HG03064 (cell line): Measurements from ENCODE around the gene MAN1B1.
"Not testable (repeated sequence)": the region's sequence is repeated elsewhere in the genome, so short reads cannot be mapped to it uniquely, and the experiment has no call there.

Source experiments
- ATAC-seq: cut with Tn5 transposase; IDR thresholded peaks from one replicate; pipeline ENCODE4 v1.9.1; 2021; ENCODE audit warnings: low read depth; ENCODE audit not compliant: unreplicated experiment

The MAN1B1 gene

DNA sequence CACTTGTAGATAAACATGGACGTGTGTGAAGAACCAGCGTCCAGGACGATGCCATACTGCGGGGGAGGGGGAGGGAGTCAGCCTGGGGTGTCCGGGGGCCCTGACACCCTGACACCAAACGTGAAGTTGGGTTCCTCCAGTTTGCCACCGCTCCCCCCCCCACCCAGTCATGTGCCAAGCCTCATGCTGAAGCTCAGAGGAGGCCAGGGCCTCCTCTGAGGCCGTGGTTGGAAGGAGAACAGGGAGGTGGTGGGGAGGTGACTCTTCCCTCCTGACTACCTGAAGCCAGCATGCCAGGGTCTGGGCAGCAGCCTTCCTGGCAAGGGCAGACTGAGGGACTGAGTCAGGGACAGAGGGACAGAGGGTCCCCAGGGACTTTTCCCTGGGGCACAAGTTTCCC lies 34.5 kb upstream of the MAN1B1 start:
- no peak for ATAC-seq

GRCh38 chr9:137052998-137053943 lies 33.5 kb upstream of the MAN1B1 start:
- ATAC-seq, result no peak

DNA sequence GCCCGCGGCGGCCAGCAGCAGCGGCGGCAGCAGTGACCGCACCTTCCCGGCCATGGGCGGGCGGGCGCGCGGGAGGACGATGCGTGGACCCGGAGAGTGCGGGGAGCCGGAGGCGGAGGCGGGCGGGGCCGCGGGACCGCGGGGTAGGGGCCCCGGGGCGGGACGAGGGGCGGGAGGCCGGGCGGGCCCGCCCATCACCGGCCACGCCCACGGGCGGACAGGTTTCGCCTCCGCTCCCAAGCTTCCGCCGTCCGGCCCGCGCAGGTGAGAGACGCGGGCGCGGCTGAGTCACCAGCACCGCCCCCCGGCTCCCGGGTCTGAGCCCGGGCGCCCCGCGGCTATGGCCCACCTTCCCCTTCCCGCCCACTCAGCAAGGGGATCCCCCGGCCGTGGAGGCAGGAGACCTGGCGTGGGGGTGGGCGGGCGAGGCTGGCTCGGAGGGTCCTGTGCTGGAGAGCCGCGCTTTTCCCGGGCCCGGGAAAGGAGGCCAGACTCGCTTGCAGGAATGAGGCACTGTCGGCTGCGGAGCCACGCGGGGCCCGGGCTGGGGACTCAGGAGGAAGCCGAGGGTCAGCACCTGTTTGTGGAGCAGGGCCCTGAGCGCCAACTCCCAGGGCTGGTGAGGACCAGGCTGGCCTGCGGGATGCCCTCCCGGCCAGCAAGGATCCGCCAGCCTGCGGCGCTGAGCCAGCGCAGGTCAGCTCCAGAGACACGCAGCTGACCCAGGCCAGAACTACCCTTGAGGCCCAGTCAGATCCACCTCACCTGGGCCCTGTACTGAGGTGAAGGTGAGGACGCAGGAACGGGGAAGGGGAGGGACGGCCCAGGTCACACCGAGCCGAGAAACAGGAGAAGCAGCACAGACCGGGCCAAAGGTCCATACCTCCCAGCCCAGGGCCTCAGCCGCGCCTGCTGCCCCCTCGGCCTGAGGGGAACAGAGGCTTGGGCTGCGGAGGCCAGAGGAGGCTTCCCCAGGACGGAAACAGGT lies 32.5 kb upstream of the MAN1B1 start, which contains the start of gene ENTPD2:
TSS of gene ENTPD2 (minus strand) at position 118 of the 988 bp plus-strand sequence. CDS start at position 54, 64 bp downstream.
- ATAC-seq, result no peak

DNA sequence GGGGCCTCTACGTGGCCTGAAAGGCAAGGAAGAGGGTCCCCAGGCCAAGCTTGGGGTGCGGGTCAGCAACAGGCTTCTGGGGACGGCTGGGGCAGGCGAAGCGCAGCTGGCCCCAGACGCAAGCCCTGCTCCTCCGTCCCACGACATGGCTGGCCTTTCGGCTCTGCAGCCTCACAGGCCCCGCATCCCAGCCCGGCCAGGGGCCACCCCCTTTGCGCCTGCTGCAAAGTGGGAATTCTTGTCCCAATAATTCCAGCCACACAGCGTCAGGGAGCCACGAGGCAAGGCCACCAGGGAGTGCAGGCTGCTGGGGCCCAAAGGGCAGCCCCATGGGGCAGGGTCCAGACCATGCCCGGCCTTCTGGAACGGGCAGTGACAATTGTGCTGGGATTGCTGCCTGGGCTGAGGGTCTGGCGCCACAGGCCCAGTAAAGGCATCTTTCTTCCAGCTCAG lies 31.8 kb upstream of the MAN1B1 start:
- ATAC-seq, result no peak

- ATAC-seq, result no peak
These were observed 31.1 kb upstream of the MAN1B1 start for GRCh38 chr9:137055385-137056364.

- no peak for ATAC-seq
These were observed 29.9 kb upstream of the MAN1B1 start for GRCh38 chr9:137056739-137057415.

GRCh38 chr9:137057545-137057944 lies 29.2 kb upstream of the MAN1B1 start:
- ATAC-seq, result no peak

GRCh38 chr9:137058521-137059234 lies 28.1 kb upstream of the MAN1B1 start:
- no peak for ATAC-seq

DNA sequence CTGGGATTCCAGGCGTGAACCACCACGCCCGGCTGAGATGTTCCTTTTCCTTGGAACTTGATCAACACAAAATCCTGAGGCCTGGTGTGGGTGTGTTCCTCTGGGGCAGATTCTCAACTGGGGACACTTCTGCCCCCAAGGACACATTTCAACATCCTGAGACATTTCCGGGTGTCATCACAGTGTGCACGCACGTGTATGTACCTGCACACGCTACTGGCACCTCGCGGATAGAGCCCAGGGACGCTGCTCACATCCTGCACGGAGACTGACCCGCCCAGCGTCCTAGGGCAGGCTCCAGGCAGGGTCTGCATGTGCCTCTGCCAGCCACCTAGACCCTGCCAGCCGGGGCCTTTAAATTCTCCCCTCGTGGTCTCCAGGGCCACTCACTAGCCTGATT lies 24.4 kb upstream of the MAN1B1 start:
- no peak for ATAC-seq

DNA sequence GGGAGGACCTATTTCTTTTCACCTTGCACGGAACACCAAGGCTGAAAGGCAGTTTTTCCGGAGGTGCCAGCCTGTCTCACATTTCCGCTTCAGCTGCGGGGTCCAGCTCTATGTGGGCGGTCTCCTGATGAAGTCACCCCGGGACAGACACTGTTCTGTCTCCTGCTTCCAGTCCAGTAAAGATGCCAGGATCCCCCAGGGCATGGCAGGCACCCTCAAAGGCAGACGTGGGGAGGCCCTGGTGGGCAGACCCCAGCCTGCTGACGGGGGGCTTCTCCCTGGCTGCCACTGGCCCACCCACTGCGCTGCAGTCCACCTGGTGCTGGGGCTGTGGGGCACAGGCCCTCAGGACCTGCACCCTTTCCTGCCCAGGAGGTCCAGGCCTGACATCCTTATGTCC lies 24.0 kb upstream of the MAN1B1 start:
- not testable (repeated sequence) for ATAC-seq

- no peak for ATAC-seq
These were observed 23.3 kb upstream of the MAN1B1 start for GRCh38 chr9:137063311-137064026.

- no peak for ATAC-seq
These were observed 22.5 kb upstream of the MAN1B1 start for GRCh38 chr9:137064027-137064879.

- no peak for ATAC-seq
These were observed 22.0 kb upstream of the MAN1B1 start for GRCh38 chr9:137064880-137065164.

DNA sequence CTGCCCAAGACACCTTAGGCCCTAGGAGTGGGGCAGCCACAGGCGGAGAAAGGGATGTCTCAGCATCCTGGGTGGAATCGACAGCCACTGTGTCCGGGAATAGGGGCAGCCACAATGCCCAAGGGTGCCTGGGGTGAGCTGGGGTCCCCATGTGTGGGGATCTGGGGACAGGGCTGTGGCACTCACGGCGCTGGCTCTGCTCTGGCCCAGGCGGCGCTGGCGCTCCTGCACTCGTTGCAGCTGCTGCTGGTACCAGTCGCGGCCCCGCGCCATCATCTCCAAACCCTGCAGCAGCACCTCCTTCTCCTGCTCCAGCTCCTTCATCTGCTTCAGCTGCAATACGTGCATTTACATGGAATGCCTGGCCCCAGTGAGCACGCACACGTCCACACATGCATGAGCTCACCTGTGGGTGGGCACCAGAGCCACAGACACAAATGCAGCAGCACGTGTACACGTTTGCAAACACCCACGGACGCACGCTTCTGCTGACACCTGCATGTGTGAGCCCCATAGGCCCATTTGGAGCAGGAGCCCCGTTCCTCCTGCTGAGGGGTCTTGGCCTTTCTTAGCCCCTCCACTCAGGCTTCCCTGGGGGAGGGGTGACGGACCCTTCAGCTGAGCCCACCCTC lies 21.3 kb upstream of the MAN1B1 start:
- no peak for ATAC-seq

DNA sequence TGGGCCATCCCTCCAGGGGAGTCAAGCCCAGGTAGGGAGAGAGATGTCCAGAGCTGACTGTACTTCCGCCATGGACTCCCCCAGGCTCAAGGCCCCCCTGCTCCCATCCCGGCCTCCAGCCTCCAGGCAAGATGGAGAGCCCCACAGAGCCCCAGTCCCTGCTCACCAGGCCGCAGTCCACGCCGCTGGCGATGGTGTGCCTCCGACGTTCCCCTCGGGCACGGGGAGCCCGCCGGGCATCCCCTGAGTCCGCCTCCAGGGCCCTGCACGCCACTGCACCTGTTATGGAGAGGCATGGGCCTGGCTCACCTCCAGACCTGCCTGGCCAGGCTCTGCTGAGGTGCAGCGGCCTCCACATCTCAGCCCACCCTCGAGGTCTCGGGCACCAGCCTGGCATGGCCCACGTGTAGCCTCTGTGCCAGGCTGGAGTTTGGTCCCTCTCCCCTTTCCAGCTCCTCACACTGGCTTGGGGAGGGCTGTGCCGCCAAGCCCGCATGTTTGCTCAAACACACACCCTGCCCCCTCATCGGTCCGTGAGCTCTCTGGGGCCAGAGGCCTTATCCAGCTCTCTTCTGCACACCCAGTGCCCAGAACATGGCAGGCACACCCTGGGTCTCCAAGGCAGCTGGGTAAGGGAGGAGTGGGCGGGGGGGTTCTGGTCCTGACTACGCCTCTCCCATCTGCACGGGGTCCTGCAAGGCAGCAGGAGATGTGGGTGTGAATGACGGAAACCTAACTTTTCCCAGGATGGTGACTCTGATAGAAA lies 20.5 kb upstream of the MAN1B1 start:
- no peak for ATAC-seq

DNA sequence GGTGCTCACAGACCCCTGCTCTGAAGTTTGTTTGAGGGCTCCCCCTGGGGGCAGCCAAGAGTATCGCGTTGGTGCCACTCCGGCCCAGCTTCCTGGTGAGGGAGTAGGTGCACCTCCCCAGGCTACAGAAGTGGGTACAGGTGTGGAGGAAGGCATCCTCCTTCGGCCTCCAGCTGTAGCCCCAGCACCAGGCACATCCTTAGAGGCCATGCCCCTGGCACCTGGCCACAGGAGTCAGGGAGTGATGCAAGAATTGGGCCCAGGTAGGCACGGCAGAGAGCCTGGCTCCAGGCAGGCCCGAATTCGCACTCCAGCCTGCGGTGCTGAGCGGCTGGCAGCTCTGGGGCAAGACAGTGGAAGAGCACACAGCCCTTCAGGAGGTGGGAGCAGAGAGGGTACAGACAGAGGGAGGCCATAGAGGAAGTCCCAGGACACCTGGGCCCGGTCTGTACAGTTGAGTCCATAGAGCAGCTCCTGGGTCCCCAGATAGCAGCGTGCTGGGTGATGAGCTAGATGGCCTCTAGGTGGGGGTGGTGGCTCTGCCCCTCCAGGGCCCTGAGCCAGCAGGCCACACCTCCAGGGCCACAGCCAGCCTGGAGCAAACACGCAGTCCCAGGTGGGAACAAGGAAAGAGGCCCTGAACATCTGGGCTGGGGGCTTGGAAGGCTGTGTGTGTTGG lies 18.8 kb upstream of the MAN1B1 start:
- no peak for ATAC-seq
